H1 (cell line): ENCODE data around the gene TMEM273. TPM values are rescaled to one million over a fixed set of nuclear protein-coding genes. Genes with fewer than 3 reads are reported as not detected.

Experiments
- CHD1 ChIP-seq: IDR thresholded peaks from 2 replicates; pipeline ENCODE4 v1.6.1; 2012; ENCODE audit warnings: low read depth, low read length, improper control_type of control experiment
- CHD7 ChIP-seq: fragments of 300-600 bp; sonication (generic); IDR thresholded peaks from 2 replicates; pipeline ENCODE4 v1.7.1; 2012; ENCODE audit warnings: low read length, moderate library complexity, mild to moderate bottlenecking, inconsistent platforms; ENCODE audit not compliant: insufficient replicate concordance
- EZH2 ChIP-seq: fragments of 200-600 bp; sonication (generic); IDR thresholded peaks from 2 replicates; pipeline ENCODE4 v1.7.1; 2012; ENCODE audit warnings: low read depth, mild to moderate bottlenecking, moderate library complexity, low read length, inconsistent platforms; ENCODE audit not compliant: severe bottlenecking
- HDAC2 ChIP-seq, 2 experiments: fragments of 300-600 bp in 1 of 2; sonication (generic) in 1 of 2; IDR thresholded peaks; 2 replicates each; pipeline ENCODE4 v1.6.1; 2011 to 2012; ENCODE audit warnings: low read depth in 2 of 2, low read length in 2 of 2, mild to moderate bottlenecking in 2 of 2, moderate library complexity in 2 of 2, borderline replicate concordance in 1 of 2, inconsistent platforms in 1 of 2
- JUN ChIP-seq: IDR thresholded peaks from 2 replicates; pipeline ENCODE4 v1.6.1; 2011; ENCODE audit warnings: low read depth, mild to moderate bottlenecking, improper control_type of control experiment, low read length
- KDM1A ChIP-seq: fragments of 200-600, 300-600 bp; sonication (generic); IDR thresholded peaks from 2 replicates; pipeline ENCODE4 v1.7.1; 2016; ENCODE audit warnings: mild to moderate bottlenecking, low read length, borderline replicate concordance
- MAX ChIP-seq: IDR thresholded peaks from 2 replicates; pipeline ENCODE4 v1.6.1; 2012; ENCODE audit warnings: inconsistent platforms
- RAD21 ChIP-seq, 2 experiments: IDR thresholded peaks in 1 of 2; conservative IDR thresholded peaks in 1 of 2; 2 replicates each; pipeline ENCODE4 v1.6.1; 2011; ENCODE audit warnings: low read depth in 2 of 2, low read length in 2 of 2, improper control_type of control experiment in 1 of 2, inconsistent platforms in 1 of 2, mild to moderate bottlenecking in 1 of 2, moderate library complexity in 1 of 2
- polyA plus RNA-seq, 7 experiments: library from polyadenylated mRNA; depleted of rRNA in 3 of 7; stranded (reverse) in 5 of 7; unstranded in 2 of 7; fragments of >200 nt in 5 of 7; fragments of 200-250 nt in 2 of 7; gene quantifications; 1 replicate in 5 of 7; 2 replicates in 1 of 7; 4 replicates in 1 of 7; pipeline versions ENCODE4 v1.2.1 to v1.2.3, GENCODE V29; 2011 to 2013; ENCODE audit warnings: missing spikeins in 2 of 7, mixed read lengths in 2 of 7
- total RNA-seq: library from RNA; stranded (reverse); fragmentation: NEBNext Ultra II Directional; extraction: Animal tissue kit (Norgen Biotek cat#: 25700); gene quantifications from 2 replicates; pipeline ENCODE4 v1.2.1, GENCODE V29; 2021

Gene TMEM273
- total and polyA plus RNA-seq, 2 of the 8 experiments (the other 6 are each of a cell fraction or from before 2014, with no cell fraction given), result not detected

DNA sequence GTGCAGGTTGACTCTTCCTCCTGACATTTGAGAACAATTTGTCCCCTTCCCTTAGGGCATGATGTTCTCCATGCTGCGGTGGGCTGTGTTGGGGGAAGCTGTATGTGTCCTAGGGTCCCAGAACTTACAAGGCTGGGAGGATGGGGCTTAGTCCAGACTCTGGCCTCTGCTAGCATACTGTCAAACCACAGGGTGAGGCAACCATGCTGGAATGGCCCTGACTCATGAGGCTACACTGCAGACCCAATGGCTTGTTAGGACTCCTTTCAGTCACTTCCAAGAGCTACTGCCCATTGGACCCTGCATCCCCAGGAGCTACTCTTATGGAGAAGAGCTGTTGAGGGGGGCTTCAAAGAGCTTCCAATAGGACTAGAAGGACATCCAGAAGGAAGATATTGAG lies 34.2 kb downstream of the TMEM273 start (continued):
- TF ChIP-seq CHD7 (no peak), CHD1 (no peak), KDM1A (no peak), RAD21 (IDR thresholded peaks at IDR 0.05 in 1 of 2, conservative IDR thresholded peaks at IDR 0.05 in 1 of 2; ENCODE audit: low read depth in 2 of 2, low read length in 2 of 2) (no peak), HDAC2 (IDR thresholded peaks at IDR 0.05; ENCODE audit: borderline replicate concordance in 1 of 2, low read depth in 2 of 2, low read length in 2 of 2) (no peak), MAX (no peak), EZH2 (no peak), JUN (no peak)
